Panc1 (cell line): ENCODE results near the gene PPP4R3B. TPM values are rescaled to one million over a fixed set of nuclear protein-coding genes. Genes with fewer than 3 reads are reported as not detected.

ENCODE experiments used
- ATAC-seq: fragments of 200-7000 bp; cut with Tn5 transposase; 2 replicates; pipeline ENCODE4 v1.9.1; 2020; ENCODE audit warnings: mild to moderate bottlenecking, moderate library complexity
- BruUV-seq: library from RNA; stranded (reverse); fragments of 400-500 nt; replicated peaks from 2 replicates; lab custom pipeline; 2021; lab: Mats Ljungman, UMichigan
- CTCF ChIA-PET: fragments of 300-600 bp; sonication (Branson Sonifier 250); formaldehyde crosslinking; loops from one replicate; lab custom pipeline; 2022; ENCODE audit warnings: antibody characterized with exemption; lab: Charles Lee
- POLR2A ChIA-PET: fragments of 300-600 bp; sonication (Branson Sonifier 250); formaldehyde crosslinking; loops from one replicate; lab custom pipeline; 2022; ENCODE audit warnings: antibody characterized with exemption; lab: Charles Lee
- DNase-seq: peaks from one replicate; pipeline ENCODE4 v3.0.0-alpha.2; 2010; ENCODE audit warnings: low read depth, low spot score
- H3K27ac ChIP-seq: 2 replicates; pipeline ENCODE4 v1.5.1; 2011; ENCODE audit warnings: mild to moderate bottlenecking, low read length, inconsistent platforms
- H3K27me3 ChIP-seq: fragments of 200-500 bp; sonication (Bioruptor generic); 2 replicates; pipeline ENCODE4 v1.6.0; 2014; ENCODE audit warnings: low read length, inconsistent platforms; ENCODE audit not compliant: control insufficient read depth, insufficient read depth
- H3K36me3 ChIP-seq: fragments of 200-500 bp; sonication (Bioruptor generic); 2 replicates; pipeline ENCODE4 v1.5.1; 2014; ENCODE audit warnings: inconsistent platforms, mild to moderate bottlenecking, low read length, moderate library complexity; ENCODE audit not compliant: control insufficient read depth, insufficient read depth
- H3K4me1 ChIP-seq: 2 replicates; pipeline ENCODE4 v1.5.1; 2011; ENCODE audit warnings: inconsistent platforms, mild to moderate bottlenecking, low read length, moderate library complexity; ENCODE audit not compliant: control insufficient read depth, insufficient read depth
- H3K4me3 ChIP-seq, 2 experiments: 2 replicates each; pipeline ENCODE4 v1.5.1; 2011 to 2012; ENCODE audit warnings: low read depth in 2 of 2, low read length in 2 of 2, mild to moderate bottlenecking in 2 of 2, inconsistent platforms in 1 of 2, moderate library complexity in 1 of 2
- H3K9me3 ChIP-seq: fragments of 200-500 bp; sonication (Bioruptor generic); 2 replicates; pipeline ENCODE4 v1.5.1; 2014; ENCODE audit warnings: low read depth, mild to moderate bottlenecking, inconsistent platforms, low read length, moderate library complexity; ENCODE audit not compliant: control insufficient read depth, insufficient read depth
- CTCF ChIP-seq: fragments of 450-650 bp; IDR thresholded peaks from 2 replicates; pipeline ENCODE4 v1.5.1; 2017; ENCODE audit warnings: mild to moderate bottlenecking
- POLR2AphosphoS5 ChIP-seq: IDR thresholded peaks from 2 replicates; pipeline ENCODE4 v1.6.1; 2012; ENCODE audit warnings: mild to moderate bottlenecking, low read depth, low read length, moderate library complexity
- REST ChIP-seq, 2 experiments: IDR thresholded peaks; 2 replicates each; pipeline ENCODE4 v1.6.1; 2011 to 2012; ENCODE audit warnings: low read depth in 2 of 2, control low read depth in 1 of 2, low read length in 1 of 2, mild to moderate bottlenecking in 1 of 2, moderate library complexity in 1 of 2; ENCODE audit not compliant: insufficient read depth in 1 of 2
- SIN3A ChIP-seq: IDR thresholded peaks from 2 replicates; pipeline ENCODE4 v1.6.1; 2012; ENCODE audit warnings: low read depth, mild to moderate bottlenecking, low read length, moderate library complexity, borderline replicate concordance; ENCODE audit not compliant: insufficient read depth
- TCF7L2 ChIP-seq: IDR thresholded peaks from 2 replicates; pipeline ENCODE4 v1.6.1; 2011; ENCODE audit warnings: mild to moderate bottlenecking, low read depth, low read length, inconsistent platforms
- in situ Hi-C: cut with HindIII; loops from 2 replicates; pipeline ENCODE4 v1.10.0; 2016; ENCODE audit warnings: low sequenced_read_pairs, low pct_unique_long_range_greater_than_20kb
- intact Hi-C: fragments of 100-400 bp; cut with micrococcal nuclease; formaldehyde crosslinking; loops from one replicate; pipeline ENCODE4 v1.10.0; 2022; ENCODE audit not compliant: unreplicated experiment
- total RNA-seq: library from RNA; stranded (reverse); gene quantifications from one replicate; pipeline ENCODE4 v1.2.1, GENCODE V29; 2021; ENCODE audit not compliant: unreplicated experiment

PPP4R3B gene
- total RNA-seq, 1 experiment from 2014 or later, result 50.7 TPM

GRCh38 chr2:55500025-55500424 lies 117.4 kb downstream of the PPP4R3B start:
- ATAC-seq (peak; percentile 71; the same call in 1 of the 2 replicates), DNase-seq (no peak)
- CTCF ChIA-PET, result no interaction called here
- BruUV-seq, result no TSS peak
- no peak for TF ChIP-seq POLR2AphosphoS5
- no peak for TF ChIP-seq TCF7L2
- no peak for TF ChIP-seq SIN3A
- no peak for TF ChIP-seq CTCF
- TF ChIP-seq REST (IDR thresholded peaks at IDR 0.05; ENCODE audit: insufficient read depth in 1 of 2, low read depth in 2 of 2, low read length in 1 of 2), result no peak
- H3K36me3 ChIP-seq, result no peaks in the 10 kb centered on the region
- H3K4me3 ChIP-seq, result no peak overlapping the region
- in situ Hi-C loops (no loop called here), intact Hi-C loops (no loop called here)
- H3K27me3 ChIP-seq, result no peaks in the 10 kb centered on the region
- no peaks in the 10 kb centered on the region; the same call in 1 of the 2 replicates for H3K4me1 ChIP-seq
- no peak overlapping the region for H3K27ac ChIP-seq
- POLR2A ChIA-PET, result no interaction called here
- H3K9me3 ChIP-seq, result no peaks in the 10 kb centered on the region

- in situ Hi-C loops, result no loop called here
Measured at GRCh38 chr2:55498582-55498981, 118.8 kb downstream of the PPP4R3B start.

More at GRCh38 chr2:55498582-55498981, 118.8 kb downstream of the PPP4R3B start:
- DNase-seq (no peak), ATAC-seq (peak; percentile 77)
- Histone ChIP-seq H3K27me3 (no peaks in the 10 kb centered on the region), H3K36me3 (no peaks in the 10 kb centered on the region), H3K9me3 (no peaks in the 10 kb centered on the region), H3K27ac (no peak overlapping the region), H3K4me1 (no peaks in the 10 kb centered on the region; the same call in 1 of the 2 replicates), H3K4me3 (no peak overlapping the region)
- POLR2A ChIA-PET, result interaction anchor here (0.6 kb wide), 2 partner anchors 16 to 27 kb away, joined by 3 to 4 read pairs; no protein-coding TSS in a partner anchor
- intact Hi-C loops, result no loop called here
- TF ChIP-seq TCF7L2 (no peak), SIN3A (no peak), CTCF (no peak), REST (IDR thresholded peaks at IDR 0.05; ENCODE audit: insufficient read depth in 1 of 2, low read depth in 2 of 2, low read length in 1 of 2) (no peak), POLR2AphosphoS5 (no peak)
- CTCF ChIA-PET, result interaction anchor here (0.7 kb wide), 1 partner anchor 660 kb away, joined by 3 read pairs; no protein-coding TSS in a partner anchor
- BruUV-seq, result no TSS peak
